ENCODE measurements around the gene LRRC8D.

Gene LRRC8D

GRCh38 chr1:89872567-89872966, 51.7 kb downstream of the LRRC8D start:
- TF ChIP-seq CTCF (IDR thresholded peaks at IDR 0.05; ENCODE audit: extremely low read depth, missing control alignments): no peak
- no peak for DNase-seq (ENCODE audit: low spot score)

DNA sequence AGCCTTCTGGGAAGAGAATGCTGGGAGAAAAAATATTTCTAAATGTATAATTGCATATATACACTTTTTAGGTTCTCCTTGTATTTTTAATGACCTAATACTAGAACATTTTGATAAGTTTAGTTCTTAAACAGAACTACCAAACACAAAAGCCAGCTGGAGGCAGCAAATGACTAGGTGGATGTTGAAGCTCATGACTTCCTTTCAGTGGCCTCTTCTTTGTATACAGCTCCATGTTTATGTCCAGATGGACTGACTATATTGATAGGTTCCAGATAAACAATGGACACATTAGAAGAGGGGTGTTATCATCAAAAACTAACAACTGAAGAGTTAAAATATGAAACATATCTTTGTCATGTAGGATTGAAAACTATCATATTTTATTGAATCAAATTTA, 52.5 kb downstream of the LRRC8D start:
- no peak for TF ChIP-seq CTCF (IDR thresholded peaks at IDR 0.05; ENCODE audit: extremely low read depth, missing control alignments)
- no peak for DNase-seq (ENCODE audit: low spot score)

- DNase-seq (ENCODE audit: low spot score): no peak
- TF ChIP-seq CTCF (IDR thresholded peaks at IDR 0.05; ENCODE audit: extremely low read depth, missing control alignments): no peak
These were observed 52.9 kb downstream of the LRRC8D start for GRCh38 chr1:89873770-89874169.

GRCh38 chr1:89876463-89876862, 55.6 kb downstream of the LRRC8D start:
- no peak for DNase-seq (ENCODE audit: low spot score)
- TF ChIP-seq CTCF (IDR thresholded peaks at IDR 0.05; ENCODE audit: extremely low read depth, missing control alignments): no peak

- no peak for DNase-seq (ENCODE audit: low spot score)
- no peak for TF ChIP-seq CTCF (IDR thresholded peaks at IDR 0.05; ENCODE audit: extremely low read depth, missing control alignments)
These were observed 56.9 kb downstream of the LRRC8D start for GRCh38 chr1:89877756-89878155.

GRCh38 chr1:89878256-89878655, 57.4 kb downstream of the LRRC8D start:
- no peak for TF ChIP-seq CTCF (IDR thresholded peaks at IDR 0.05; ENCODE audit: extremely low read depth, missing control alignments)
- no peak for DNase-seq (ENCODE audit: low spot score)

DNA sequence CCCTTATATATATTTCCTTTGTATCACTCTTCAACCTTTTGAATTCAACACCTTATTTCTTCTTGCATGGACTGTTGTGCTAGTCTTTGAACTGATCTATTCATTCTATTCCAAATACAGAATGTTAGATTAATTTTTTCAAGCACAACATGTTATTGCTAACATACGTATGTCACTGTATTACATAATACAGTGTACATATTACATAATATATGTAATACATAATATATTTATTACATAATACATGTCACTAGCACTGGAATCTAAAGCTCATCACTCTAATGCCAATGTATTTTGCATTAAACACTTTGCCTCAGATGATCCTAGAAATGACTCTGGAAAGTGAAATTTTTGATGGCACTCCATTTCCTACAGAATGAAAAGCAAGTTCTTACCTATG, 59.8 kb downstream of the LRRC8D start:
- no peak for DNase-seq (ENCODE audit: low spot score)
- no peak for TF ChIP-seq CTCF (IDR thresholded peaks at IDR 0.05; ENCODE audit: extremely low read depth, missing control alignments)

Data from GM20000 (cell line).